Cardiac septum (tissue), 1 donor: ENCODE data around the gene AKR1D1. TPM values are rescaled to one million over a fixed set of nuclear protein-coding genes. Genes with fewer than 3 reads are reported as not detected.
"Not testable (repeated sequence)": the region's sequence is repeated elsewhere in the genome, so short reads cannot be mapped to it uniquely, and the experiment has no call there.

Experiments used
- DNase-seq: peaks from one replicate; pipeline ENCODE4 v3.0.0-alpha.2; 2020; ENCODE audit warnings: low spot score
- intact Hi-C: fragments of 100-400 bp; cut with DNase I; formaldehyde crosslinking; loops from one replicate; pipeline ENCODE4 v1.14.0; 2022
- long read RNA-seq: library from polyadenylated mRNA; unstranded; transcript quantifications from one replicate; pipeline ENCODE4 v2.0.0, GENCODE V29; 2021
- total RNA-seq: library from RNA; stranded (reverse); fragmentation: NEBNext Ultra II Directional; extraction: Animal tissue kit (Norgen Biotek cat#: 25700); gene quantifications from one replicate; pipeline ENCODE4 v1.2.1, GENCODE V29; 2021
- donor health status: DM: no; HTN: no; CAD: no.

The AKR1D1 gene
- total RNA-seq = not detected
- long read RNA-seq = 0 reads

DNA sequence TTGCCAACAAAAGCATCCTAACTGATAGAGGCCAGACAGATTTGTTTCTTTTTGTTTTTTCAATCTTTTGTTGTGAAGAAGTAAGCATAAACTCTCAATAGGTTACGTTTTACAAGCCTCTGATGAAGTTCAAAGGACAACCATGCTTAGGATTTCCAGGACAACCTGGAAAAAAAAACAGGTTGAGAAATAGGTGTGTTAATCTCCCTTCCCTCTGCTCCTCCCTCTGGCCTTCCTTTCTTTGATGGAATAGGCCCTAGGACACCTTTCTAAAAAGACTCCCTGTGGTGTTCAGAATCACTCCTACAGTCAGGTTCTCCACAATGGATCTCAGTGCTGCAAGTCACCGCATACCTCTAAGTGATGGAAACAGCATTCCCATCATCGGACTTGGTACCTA is at the start of gene AKR1D1:
Gene AKR1D1 (plus strand): TSS at position 264 of the 400 bp plus-strand sequence. CDS start 60 bp downstream, at position 324.
- no peak for DNase-seq

GRCh38 chr7:138027100-138027499 is 49.2 kb upstream of the AKR1D1 start:
- intact Hi-C loops = no loop called here
- no peak for DNase-seq

More for the DNA sequence above, at the start of gene AKR1D1:
- intact Hi-C loops = no loop called here

GRCh38 chr7:138029126-138029525 is 47.1 kb upstream of the AKR1D1 start:
- DNase-seq = no peak
- intact Hi-C loops = no loop called here

GRCh38 chr7:138029941-138030340 is 46.3 kb upstream of the AKR1D1 start:
- DNase-seq = no peak
- intact Hi-C loops = no loop called here

- DNase-seq = no peak
- intact Hi-C loops = no loop called here
Measured at GRCh38 chr7:138030679-138031351, 45.4 kb upstream of the AKR1D1 start.

- intact Hi-C loops = no loop called here
- DNase-seq = no peak
Measured at GRCh38 chr7:138032186-138032585, 44.1 kb upstream of the AKR1D1 start.

DNA sequence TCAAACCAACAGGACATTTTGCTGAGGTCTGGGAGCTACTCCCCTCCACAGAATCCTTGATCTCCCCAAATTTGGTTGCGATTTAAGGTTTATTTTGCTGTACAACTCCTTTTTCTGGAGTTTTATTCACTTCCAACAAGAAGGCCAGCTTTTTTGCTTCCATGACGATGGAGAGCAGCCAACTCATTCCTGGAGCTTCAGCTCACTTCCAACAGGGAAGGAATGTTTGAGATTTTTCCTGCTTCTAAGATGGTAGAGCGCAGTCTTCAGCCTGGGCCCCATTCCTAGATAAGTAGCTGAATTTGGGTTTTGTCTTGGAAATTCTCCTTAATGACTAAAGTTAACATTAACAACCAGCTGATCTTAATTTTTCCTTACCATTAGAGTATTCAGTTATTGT is 43.5 kb upstream of the AKR1D1 start:
- DNase-seq = no peak
- intact Hi-C loops = no loop called here

DNA sequence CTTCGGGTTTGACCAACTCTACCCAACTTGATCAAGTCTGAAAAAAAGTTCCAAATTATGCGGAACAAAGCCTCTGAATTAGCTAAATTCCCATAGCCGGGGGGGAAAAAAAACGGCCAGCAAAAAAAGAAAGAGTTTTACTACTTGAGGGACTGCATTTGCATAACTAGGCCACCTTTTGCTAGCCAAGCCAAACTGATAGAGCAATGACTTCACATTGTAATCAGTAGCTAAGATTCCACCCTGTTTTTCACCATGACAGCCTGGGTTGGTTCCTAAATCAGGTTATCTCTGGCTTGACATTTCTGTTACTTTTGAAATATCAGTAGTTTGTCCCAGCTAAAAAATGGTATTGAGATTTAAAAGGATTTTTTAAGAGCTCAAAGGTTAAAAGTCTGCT is 43.0 kb upstream of the AKR1D1 start:
- intact Hi-C loops = no loop called here
- DNase-seq = no peak

- intact Hi-C loops = no loop called here
- DNase-seq = no peak
Measured at GRCh38 chr7:138036135-138036534, 40.1 kb upstream of the AKR1D1 start.

- DNase-seq, intact Hi-C loops: not testable (repeated sequence)
Measured at GRCh38 chr7:138040063-138040462, 36.2 kb upstream of the AKR1D1 start.

DNA sequence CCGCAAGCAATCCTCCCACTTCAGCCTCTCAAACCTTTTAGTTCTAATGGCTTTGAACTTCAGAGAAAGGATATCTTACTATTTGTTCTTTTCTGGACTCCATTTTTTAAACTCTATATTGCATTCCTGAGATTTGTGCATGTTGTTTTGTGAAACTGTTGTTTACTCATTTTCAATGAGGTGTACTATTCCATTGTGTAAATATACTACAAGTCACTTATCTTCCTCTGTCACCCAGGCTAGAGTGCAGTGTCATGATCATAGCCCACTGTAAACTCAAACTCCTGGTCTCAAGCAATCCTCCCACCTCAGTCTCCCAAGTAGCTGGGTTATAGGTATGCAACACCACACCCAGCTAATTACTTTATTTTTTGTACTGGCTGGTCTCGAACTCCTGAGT is 31.4 kb upstream of the AKR1D1 start:
- intact Hi-C loops = no loop called here
- no peak for DNase-seq

DNA sequence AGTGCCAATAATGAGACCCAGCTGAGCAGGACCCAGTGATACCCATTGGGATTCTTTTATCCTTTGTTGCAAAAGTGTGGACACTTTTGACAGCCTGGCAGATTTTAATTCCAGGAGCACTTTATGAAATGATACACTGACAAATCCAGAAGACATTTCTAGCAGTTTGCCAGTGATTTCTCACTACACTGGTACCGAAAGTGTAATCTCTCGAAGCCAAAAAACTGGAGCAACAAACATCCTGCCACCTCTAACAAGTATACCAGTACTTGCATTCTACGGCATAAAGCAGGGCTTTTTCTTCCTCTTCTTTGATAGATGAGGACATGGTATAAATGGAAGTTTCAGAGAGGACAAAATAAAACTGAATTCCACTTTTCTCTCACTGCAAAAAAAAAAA is 28.4 kb upstream of the AKR1D1 start:
- DNase-seq = no peak
- intact Hi-C loops = no loop called here

DNA sequence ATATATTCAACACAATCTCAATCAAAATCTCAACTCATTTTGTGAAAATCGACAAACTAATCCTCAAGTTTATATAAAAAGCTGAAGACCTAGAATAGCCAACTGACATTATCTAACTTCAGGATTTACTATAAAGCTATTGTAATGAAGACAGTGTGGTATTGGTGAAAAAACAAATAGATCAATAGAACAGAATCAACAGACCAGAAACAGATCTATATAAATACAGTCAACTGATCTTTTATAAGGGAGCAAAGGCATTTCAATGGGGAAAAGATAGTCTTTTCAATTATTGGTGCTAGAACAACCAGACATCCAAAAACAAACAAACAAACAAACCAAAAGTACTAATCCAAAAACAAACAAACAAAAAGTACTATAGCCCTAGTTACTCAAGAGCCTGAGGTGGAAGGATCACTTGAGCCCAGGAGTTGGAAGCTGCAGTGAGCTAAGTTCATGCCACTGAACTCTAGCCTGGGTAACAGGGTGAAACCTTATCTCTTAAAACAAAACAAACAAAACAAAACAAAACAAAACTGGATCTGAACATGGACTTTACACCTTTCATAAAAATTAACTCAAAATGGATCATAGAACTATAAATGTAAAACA is 26.6 kb upstream of the AKR1D1 start:
- intact Hi-C loops = no loop called here
- DNase-seq = no peak

DNA sequence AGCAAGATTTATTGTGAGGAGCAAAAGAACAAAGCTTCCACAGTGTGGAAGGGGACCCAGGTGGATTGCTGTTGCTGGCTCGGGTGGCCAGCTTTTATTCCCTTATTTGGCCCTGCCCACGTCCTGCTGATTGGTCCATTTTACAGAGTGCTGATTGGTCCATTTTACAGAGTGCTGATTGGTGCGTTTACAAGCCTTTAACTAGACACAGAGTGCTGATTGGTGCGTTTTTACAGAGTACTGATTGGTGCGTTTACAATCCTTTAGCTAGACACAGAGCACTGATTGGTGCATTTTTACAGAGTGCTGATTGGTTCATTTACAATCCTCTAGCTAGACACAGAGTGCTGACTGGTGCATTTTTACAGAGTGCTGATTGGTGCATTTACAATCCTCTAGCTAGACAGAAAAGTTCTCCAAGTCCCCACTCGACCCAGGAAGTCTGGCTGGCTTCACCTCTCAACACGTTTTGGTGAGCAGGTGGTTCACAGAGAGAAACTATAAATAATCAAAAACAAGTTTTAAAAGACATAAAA is 24.5 kb upstream of the AKR1D1 start:
- intact Hi-C loops, DNase-seq: not testable (repeated sequence)

DNA sequence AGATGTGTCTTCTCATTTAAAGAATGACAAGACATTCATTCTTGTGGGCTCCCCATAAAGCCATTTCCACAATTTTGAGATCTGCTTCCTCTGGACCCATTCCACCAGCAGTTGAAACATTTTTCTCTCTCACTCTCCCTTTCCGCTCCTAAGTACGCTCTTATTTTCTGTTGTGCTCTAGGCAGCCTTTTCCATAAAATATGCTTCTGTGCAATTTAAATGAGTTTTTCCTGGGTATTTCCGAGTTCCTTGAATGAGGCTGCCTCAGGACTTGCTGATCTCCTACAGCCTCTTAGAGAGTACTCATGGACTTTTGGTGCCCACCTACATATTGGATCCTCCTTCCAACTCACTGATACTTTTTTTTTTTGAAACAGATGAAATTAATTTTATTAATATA is 23.6 kb upstream of the AKR1D1 start:
- DNase-seq = no peak
- intact Hi-C loops = no loop called here

GRCh38 chr7:138055698-138056097 is 20.6 kb upstream of the AKR1D1 start:
- intact Hi-C loops, DNase-seq: not testable (repeated sequence)

GRCh38 chr7:138063400-138063799 is 12.9 kb upstream of the AKR1D1 start:
- DNase-seq = no peak
- intact Hi-C loops = no loop called here

DNA sequence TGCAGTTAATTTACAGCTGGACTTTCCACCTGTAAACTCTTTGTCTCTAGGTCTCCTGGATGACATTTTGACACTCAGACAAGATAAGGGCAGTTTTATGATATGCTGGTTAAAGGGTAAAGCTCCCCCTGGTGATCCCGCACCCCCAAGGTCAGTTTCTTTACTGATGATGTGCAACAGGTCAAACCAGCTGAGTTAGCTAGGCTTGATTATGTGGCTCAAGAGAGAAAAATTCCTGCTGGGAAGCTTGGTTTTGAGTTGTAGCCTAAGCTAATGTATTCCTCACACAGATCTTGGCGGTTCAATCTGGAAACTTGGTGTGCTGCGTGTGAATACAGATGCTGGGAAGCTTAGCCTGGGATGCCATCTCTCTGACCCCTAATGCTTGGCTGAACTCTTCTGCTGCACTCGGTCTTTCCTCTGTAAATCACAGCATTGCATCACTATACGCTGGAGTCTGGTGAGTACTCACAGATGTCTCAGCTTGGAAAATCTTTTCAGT is 11.4 kb upstream of the AKR1D1 start:
- DNase-seq = no peak
- intact Hi-C loops = no loop called here

- intact Hi-C loops = no loop called here
- DNase-seq = no peak
Measured at GRCh38 chr7:138065827-138066226, 10.4 kb upstream of the AKR1D1 start.

- intact Hi-C loops = no loop called here
- no peak for DNase-seq
Measured at GRCh38 chr7:138066954-138067394, 9.3 kb upstream of the AKR1D1 start.

DNA sequence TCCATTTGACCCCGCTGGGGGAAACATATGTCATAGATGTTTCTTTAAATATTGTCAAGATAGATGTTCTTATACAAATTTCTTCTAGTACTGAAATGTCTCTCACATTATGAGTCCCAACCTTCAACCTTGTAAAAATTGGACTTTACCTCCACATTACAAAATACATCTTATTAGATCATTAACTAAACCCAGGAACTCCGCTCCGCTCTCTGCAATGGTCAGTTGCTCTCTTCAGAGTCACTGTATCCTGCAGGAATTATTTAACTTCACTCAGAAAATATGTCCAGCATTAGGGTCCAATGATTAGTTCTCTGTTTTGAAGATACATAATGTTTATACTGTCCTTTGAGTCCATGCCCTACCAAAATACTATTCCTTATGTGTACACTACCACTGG is 8.5 kb upstream of the AKR1D1 start:
- intact Hi-C loops = no loop called here
- DNase-seq = no peak
